Measurements from ENCODE around the gene NAV2. TPM values are rescaled to one million over a fixed set of nuclear protein-coding genes. Genes with fewer than 3 reads are reported as not detected.

The NAV2 gene
- total RNA-seq, 1 experiment from 2014 or later: 63.5 TPM

- peaks cover 30% of the 10 kb centered on the region for H3K4me1 ChIP-seq
- H3K36me3 Mint-ChIP-seq (ENCODE audit: insufficient read depth, unreplicated experiment): no peaks in the 10 kb centered on the region
- H3K27me3 Mint-ChIP-seq (ENCODE audit: insufficient read depth, unreplicated experiment): no peaks in the 10 kb centered on the region
- ChIA-PET POLR2A (interaction anchor here (1.2 kb wide), 1 partner anchor 26 kb away, joined by 3 read pairs; no protein-coding TSS in a partner anchor), CTCF (interaction anchor here (1.0 to 1.9 kb wide), 9 partner anchors 10 to 180 kb away, joined by 3 to 13 read pairs (median 5); no protein-coding TSS in a partner anchor)
- H3K36me3 ChIP-seq (ENCODE audit: control insufficient read depth, insufficient read depth, low read length): no peaks in the 10 kb centered on the region; the same call in 1 of the 2 replicates
- H3K27me3 ChIP-seq (replicated peaks; ENCODE audit: control insufficient read depth, insufficient read depth, low read length): no peaks in the 10 kb centered on the region
- no peak overlapping the region for H3K4me3 Mint-ChIP-seq (ENCODE audit: unreplicated experiment)
- intact Hi-C loops (cut with micrococcal nuclease; ENCODE audit: unreplicated experiment): loop anchor here (1.0 to 5.0 kb wide), 7 partner anchors 41 to 404 kb away; no protein-coding TSS in a partner anchor
- TF ChIP-seq CTCF (IDR thresholded peaks at IDR 0.05; ENCODE audit: insufficient read depth in 1 of 2, low read depth in 1 of 2, low read length in 1 of 2, severe bottlenecking in 1 of 2, unreplicated experiment in 1 of 2): no peak
- H3K27ac Mint-ChIP-seq (ENCODE audit: unreplicated experiment): no peak overlapping the region
- H3K9me3 Mint-ChIP-seq (ENCODE audit: unreplicated experiment): no peaks in the 10 kb centered on the region
- BruUV-seq (replicated peaks): no TSS peak
- no peak for DNase-seq
- no peaks in the 10 kb centered on the region for H3K9me3 ChIP-seq
- peaks cover 40% of the 10 kb centered on the region for H3K4me1 Mint-ChIP-seq (ENCODE audit: low read depth, unreplicated experiment)
- H3K4me3 ChIP-seq (ENCODE audit: low read depth, low read length): no peak overlapping the region
Observed at GRCh38 chr11:19952911-19953310, 240.3 kb downstream of the NAV2 start.

DNA sequence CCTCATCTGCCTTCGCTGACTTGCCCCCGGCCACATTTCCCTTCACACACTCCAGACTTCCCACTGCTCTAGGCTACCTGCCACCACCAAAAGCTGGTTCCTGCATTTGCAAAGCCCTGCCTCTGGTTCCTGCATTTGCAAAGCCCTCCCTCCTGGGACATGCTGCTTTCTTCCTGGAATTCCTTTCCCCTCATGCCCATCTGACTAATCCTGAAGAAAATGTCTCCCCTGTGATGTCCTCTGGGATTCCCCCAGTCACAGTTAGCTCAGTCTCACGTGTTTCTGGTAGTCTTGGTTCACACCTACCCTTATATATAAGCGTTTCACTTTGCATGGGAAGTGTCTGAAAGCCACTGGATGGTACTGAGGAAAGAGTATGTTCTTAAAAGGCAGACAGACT is 240.7 kb downstream of the NAV2 start:
- Mint-ChIP-seq H3K9me3 (ENCODE audit: unreplicated experiment) (no peaks in the 10 kb centered on the region), H3K27ac (ENCODE audit: unreplicated experiment) (no peak overlapping the region), H3K27me3 (ENCODE audit: insufficient read depth, unreplicated experiment) (no peaks in the 10 kb centered on the region), H3K36me3 (ENCODE audit: insufficient read depth, unreplicated experiment) (no peaks in the 10 kb centered on the region), H3K4me1 (ENCODE audit: low read depth, unreplicated experiment) (peaks cover 40% of the 10 kb centered on the region), H3K4me3 (ENCODE audit: unreplicated experiment) (no peak overlapping the region)
- H3K4me3 ChIP-seq (ENCODE audit: low read depth, low read length): no peak overlapping the region
- no peaks in the 10 kb centered on the region for H3K27me3 ChIP-seq (replicated peaks; ENCODE audit: control insufficient read depth, insufficient read depth, low read length)
- CTCF ChIA-PET: interaction anchor here (0.6 to 1.4 kb wide), 19 partner anchors 10 to 398 kb away, joined by 3 to 14 read pairs (median 4); no protein-coding TSS in a partner anchor
- intact Hi-C loops (cut with micrococcal nuclease; ENCODE audit: unreplicated experiment): loop anchor here (5.0 kb wide), 3 partner anchors 119 to 404 kb away; no protein-coding TSS in a partner anchor
- POLR2A ChIA-PET: interaction anchor here (1.2 kb wide), 1 partner anchor 25 kb away, joined by 3 read pairs; no protein-coding TSS in a partner anchor
- no TSS peak for BruUV-seq (replicated peaks)
- no peak for TF ChIP-seq CTCF (IDR thresholded peaks at IDR 0.05; ENCODE audit: insufficient read depth in 1 of 2, low read depth in 1 of 2, low read length in 1 of 2, severe bottlenecking in 1 of 2, unreplicated experiment in 1 of 2)
- no peaks in the 10 kb centered on the region; the same call in 1 of the 2 replicates for H3K36me3 ChIP-seq (ENCODE audit: control insufficient read depth, insufficient read depth, low read length)
- H3K9me3 ChIP-seq: no peaks in the 10 kb centered on the region
- peaks cover 30% of the 10 kb centered on the region for H3K4me1 ChIP-seq
- DNase-seq: no peak

- H3K9me3 ChIP-seq: no peaks in the 10 kb centered on the region
- H3K36me3 ChIP-seq (ENCODE audit: control insufficient read depth, insufficient read depth, low read length): no peaks in the 10 kb centered on the region; the same call in 1 of the 2 replicates
- no peaks in the 10 kb centered on the region for H3K36me3 Mint-ChIP-seq (ENCODE audit: insufficient read depth, unreplicated experiment)
- peak; percentile 41 to 66 for TF ChIP-seq CTCF (IDR thresholded peaks at IDR 0.05; ENCODE audit: insufficient read depth in 1 of 2, low read depth in 1 of 2, low read length in 1 of 2, severe bottlenecking in 1 of 2, unreplicated experiment in 1 of 2)
- CTCF ChIA-PET: interaction anchor here (0.6 to 1.4 kb wide), 20 partner anchors 10 to 399 kb away, joined by 3 to 14 read pairs (median 4); no protein-coding TSS in a partner anchor
- H3K27me3 ChIP-seq (replicated peaks; ENCODE audit: control insufficient read depth, insufficient read depth, low read length): no peaks in the 10 kb centered on the region
- no peak overlapping the region for H3K4me3 ChIP-seq (ENCODE audit: low read depth, low read length)
- intact Hi-C loops (cut with micrococcal nuclease; ENCODE audit: unreplicated experiment): loop anchor here (1.0 to 5.0 kb wide), 4 partner anchors 24 to 403 kb away; no protein-coding TSS in a partner anchor
- no peak overlapping the region for H3K4me3 Mint-ChIP-seq (ENCODE audit: unreplicated experiment)
- H3K4me1 Mint-ChIP-seq (ENCODE audit: low read depth, unreplicated experiment): peaks cover 40% of the 10 kb centered on the region
- H3K27me3 Mint-ChIP-seq (ENCODE audit: insufficient read depth, unreplicated experiment): no peaks in the 10 kb centered on the region
- POLR2A ChIA-PET: interaction anchor here (1.2 kb wide), 1 partner anchor 25 kb away, joined by 3 read pairs; no protein-coding TSS in a partner anchor
- BruUV-seq (replicated peaks): no TSS peak
- H3K9me3 Mint-ChIP-seq (ENCODE audit: unreplicated experiment): no peaks in the 10 kb centered on the region
- H3K27ac Mint-ChIP-seq (ENCODE audit: unreplicated experiment): no peak overlapping the region
- DNase-seq: peak; percentile 51
- peaks cover 30% of the 10 kb centered on the region for H3K4me1 ChIP-seq
Observed at GRCh38 chr11:19953909-19954308, 241.3 kb downstream of the NAV2 start.
